ENCODE measurements around the gene RYR2. TPM values are rescaled to one million over a fixed set of nuclear protein-coding genes. Genes with fewer than 3 reads are reported as not detected.

Gene RYR2
- total and polyA plus RNA-seq, 2 of the 8 experiments (the other 6 are each of a cell fraction or from before 2014, with no cell fraction given): 1.3 to 4.4 TPM

GRCh38 chr1:237005674-237006073 lies 36.3 kb upstream of the RYR2 start:
- DNase-seq (ENCODE audit: low read depth in 1 of 2, low spot score in 2 of 2) (no peak), FAIRE-seq (no peak)
- Histone ChIP-seq H2BK15ac (ENCODE audit: low read length) (no peak overlapping the region), H3K27ac (ENCODE audit: low read depth, low read length) (no peak overlapping the region), H3K56ac (replicated peaks; ENCODE audit: insufficient read length, low read depth, low read length) (no peak overlapping the region), H2BK20ac (ENCODE audit: low read length) (no peak overlapping the region), H3K79me1 (ENCODE audit: low read depth, low read length) (no peaks in the 10 kb centered on the region), H2BK120ac (replicated peaks; ENCODE audit: low read depth, low read length) (no peak overlapping the region), H2AK5ac (ENCODE audit: low read depth, low read length) (no peak overlapping the region), H3K18ac (ENCODE audit: extremely low read depth, low read length) (no peak overlapping the region), H3K36me3 (ENCODE audit: control insufficient read depth in 2 of 4, insufficient read depth in 4 of 4, low read length in 3 of 4) (no peaks in the 10 kb centered on the region), H2BK5ac (ENCODE audit: low read depth, low read length) (no peak overlapping the region), H3K4me1 (replicated peaks in 1 of 4; ENCODE audit: control insufficient read depth in 3 of 4, insufficient read depth in 4 of 4, low read length in 3 of 4) (peaks cover 0 to 7% (median 6%) of the 10 kb centered on the region in 4 experiments; a peak in 3 of 7 replicates), H3K9me3 (ENCODE audit: insufficient read depth in 2 of 2, low read depth in 1 of 2, low read length in 1 of 2) (no peaks in the 10 kb centered on the region; a peak in 1 of 4 replicates), H3K14ac (ENCODE audit: insufficient read length) (no peak overlapping the region), H3K4ac (replicated peaks; ENCODE audit: insufficient read length, low read depth, low read length) (no peak overlapping the region), H3K79me2 (ENCODE audit: control insufficient read depth in 1 of 2, insufficient read depth in 2 of 2, low read length in 2 of 2) (no peaks in the 10 kb centered on the region), H3K9ac (replicated peaks in 1 of 4; ENCODE audit: extremely low read depth in 1 of 4, low read depth in 3 of 4, low read length in 3 of 4) (no peak overlapping the region), H2BK12ac (ENCODE audit: low read depth, low read length) (no peak overlapping the region), H3K27me3 (replicated peaks in 1 of 4; ENCODE audit: control insufficient read depth in 3 of 4, extremely low read depth in 1 of 4, insufficient read depth in 3 of 4, low read length in 3 of 4) (no peaks in the 10 kb centered on the region), H4K20me1 (replicated peaks in 1 of 2; ENCODE audit: control insufficient read depth in 1 of 2, insufficient read depth in 2 of 2, low read length in 2 of 2) (no peaks in the 10 kb centered on the region), H3K4me2 (ENCODE audit: insufficient read depth in 1 of 2, low read depth in 2 of 2, low read length in 2 of 2) (no peak overlapping the region), H4K8ac (ENCODE audit: extremely low read depth, insufficient read depth, low read length) (no peak overlapping the region), H3K23me2 (ENCODE audit: low read depth, low read length) (0 out of 2 replicates have a peak, but pooled peaks cover 2% of the 10 kb centered on the region), H2AFZ (ENCODE audit: low read length) (no peak overlapping the region), H3K23ac (ENCODE audit: insufficient read length) (no peak overlapping the region), H4K5ac (ENCODE audit: insufficient read length, low read depth, low read length) (no peak overlapping the region), H3K4me3 (ENCODE audit: extremely low read depth in 1 of 4, insufficient read depth in 2 of 4, low read depth in 3 of 4, low read length in 4 of 4) (no peak overlapping the region), H4K91ac (replicated peaks; ENCODE audit: insufficient read length, low read length) (no peak overlapping the region)
- ChIA-PET CTCF (ENCODE audit: partially characterized antibody) (interaction anchor here (0.8 kb wide), 1 partner anchor 10 kb away, joined by 3 read pairs; no protein-coding TSS in a partner anchor), POLR2A (ENCODE audit: partially characterized antibody) (no interaction called here)
- TF ChIP-seq CHD2 (IDR thresholded peaks at IDR 0.05; ENCODE audit: low read length) (no peak), POU5F1 (IDR thresholded peaks at IDR 0.05; ENCODE audit: low read depth, low read length) (no peak), NANOG (IDR thresholded peaks at IDR 0.05; ENCODE audit: insufficient read depth, low read depth, low read length, poor library complexity, severe bottlenecking) (no peak), SRF (IDR thresholded peaks at IDR 0.05; ENCODE audit: low read depth, low read length) (no peak), POLR2AphosphoS5 (IDR thresholded peaks at IDR 0.05; ENCODE audit: low read depth, low read length) (no peak), CBX5 (IDR thresholded peaks at IDR 0.05; ENCODE audit: low read depth, low read length) (no peak), CBX8 (IDR thresholded peaks at IDR 0.05; ENCODE audit: borderline replicate concordance, low read depth, low read length) (no peak), ATF2 (IDR thresholded peaks at IDR 0.05; ENCODE audit: low read length) (no peak)
- WGBS, 2 experiments (ENCODE audit: extremely low coverage in 1 of 2, insufficient coverage in 1 of 2, insufficient read length in 1 of 2, insufficient replicate concordance in 2 of 2, low coverage in 1 of 2, low lambda C conversion rate in 2 of 2, missing lambda C conversion rate in 1 of 2): 92% methylated on average over 2 of the region's 4 CpGs; no CpG with 5 or more reads in 1 of the 2 experiments
